GM12891 (cell line): ENCODE measurements around the gene STEAP4.

ENCODE experiments used
- POLR2A ChIP-seq: IDR thresholded peaks from 2 replicates; pipeline ENCODE4 v1.6.1; 2011; ENCODE audit warnings: low read depth, low read length, control low read depth
- POLR2AphosphoS5 ChIP-seq: IDR thresholded peaks from 2 replicates; pipeline ENCODE4 v1.6.1; 2011; ENCODE audit warnings: low read depth, low read length, control low read depth
- POU2F2 ChIP-seq: IDR thresholded peaks from 2 replicates; pipeline ENCODE4 v1.6.1; 2011; ENCODE audit warnings: low read depth, mild to moderate bottlenecking, control low read depth, low read length, moderate library complexity
- SPI1 ChIP-seq: IDR thresholded peaks from 2 replicates; pipeline ENCODE4 v1.6.1; 2011; ENCODE audit warnings: low read depth, low read length, control low read depth
- TAF1 ChIP-seq: IDR thresholded peaks from 2 replicates; pipeline ENCODE4 v1.6.1; 2011; ENCODE audit warnings: low read depth, low read length, control low read depth

DNA sequence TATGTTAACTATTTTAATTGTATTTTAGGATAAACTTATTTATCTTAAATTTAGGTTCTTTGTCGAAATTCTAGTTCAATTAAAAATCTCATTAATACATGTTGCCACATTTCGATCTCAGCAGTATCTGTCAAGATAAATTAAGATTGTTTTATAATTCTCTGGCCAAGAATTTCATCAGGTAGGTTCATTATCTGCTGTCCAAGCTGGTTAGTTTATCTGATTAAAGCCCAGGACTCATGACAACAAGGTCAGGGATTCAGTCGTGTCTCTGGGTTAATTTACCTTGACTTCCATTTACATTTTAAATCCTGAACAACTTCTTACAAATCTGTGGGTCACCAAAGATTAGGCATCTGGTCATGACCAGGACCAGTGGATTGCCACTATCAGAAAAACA lies 7.6 kb downstream of the STEAP4 start:
- no peak for TF ChIP-seq POLR2A
- no peak for TF ChIP-seq POLR2AphosphoS5
- TF ChIP-seq TAF1: no peak
- no peak for TF ChIP-seq POU2F2
- no peak for TF ChIP-seq SPI1
